ENCODE data around the gene ATG16L1. TPM values are rescaled to one million over a fixed set of nuclear protein-coding genes. Genes with fewer than 3 reads are reported as not detected.

The ATG16L1 gene
- total RNA-seq, 1 experiment from 2014 or later, result 42.0 TPM

GRCh38 chr2:233218836-233219235, 32.6 kb upstream of the ATG16L1 start:
- Histone ChIP-seq H3K9me3 (ENCODE audit: control insufficient read depth, low read depth, low read length) (no peaks in the 10 kb centered on the region), H4K20me1 (ENCODE audit: control insufficient read depth, insufficient read depth, insufficient read length) (no peaks in the 10 kb centered on the region), H3K56ac (ENCODE audit: insufficient read length, low read depth, low read length) (no peak overlapping the region), H2BK120ac (ENCODE audit: low read depth, low read length, poor library complexity, severe bottlenecking) (no peak overlapping the region), H2AK5ac (ENCODE audit: insufficient read length, low read length) (no peak overlapping the region), H2BK20ac (ENCODE audit: low read depth, low read length, poor library complexity, severe bottlenecking) (no peak overlapping the region), H3K23me2 (ENCODE audit: insufficient read length, low read depth, low read length, poor library complexity, severe bottlenecking) (no peaks in the 10 kb centered on the region), H3T11ph (ENCODE audit: low read length) (no peak overlapping the region), H4K5ac (ENCODE audit: insufficient read length, low read depth, low read length) (no peak overlapping the region), H3K23ac (ENCODE audit: insufficient read length, low read depth, low read length) (no peak overlapping the region), H3K18ac (ENCODE audit: insufficient read length, low read depth, low read length) (no peak overlapping the region), H3K79me2 (ENCODE audit: insufficient read depth, low read length) (no peaks in the 10 kb centered on the region), H3K4ac (ENCODE audit: low read depth, low read length) (no peak overlapping the region), H3K79me1 (ENCODE audit: insufficient read depth, low read depth, low read length, poor library complexity, severe bottlenecking) (no peaks in the 10 kb centered on the region), H3K4me2 (ENCODE audit: insufficient read depth, insufficient read length, low read length) (no peak overlapping the region), H4K91ac (ENCODE audit: insufficient read length, low read depth, low read length) (no peak overlapping the region), H2BK15ac (ENCODE audit: low read depth, low read length) (no peak overlapping the region), H3K14ac (ENCODE audit: insufficient read depth, low read length) (no peak overlapping the region), H2AFZ (ENCODE audit: low read length) (no peak overlapping the region), H4K8ac (replicated peaks; ENCODE audit: insufficient read length, low read depth, low read length) (no peak overlapping the region), H3K27me3 (ENCODE audit: insufficient read depth, low read length) (no peaks in the 10 kb centered on the region), H3K27ac (ENCODE audit: insufficient read length, low read depth, low read length) (no peak overlapping the region), H3K4me1 (ENCODE audit: insufficient read depth, low read length) (no peaks in the 10 kb centered on the region), H3K9ac (ENCODE audit: extremely low read depth, insufficient read length, low read length) (no peak overlapping the region), H2BK12ac (ENCODE audit: insufficient read length, low read depth, low read length) (no peak overlapping the region), H2BK5ac (ENCODE audit: insufficient read length, low read length) (no peak overlapping the region)
- Mint-ChIP-seq H3K4me1 (peaks cover 0 to 4% of the 10 kb centered on the region in 2 experiments; a peak in 2 of 4 replicates), H3K36me3 (ENCODE audit: insufficient read depth in 1 of 3, low read depth in 3 of 3) (no peaks in the 10 kb centered on the region), H3K4me3 (no peak overlapping the region), H3K27ac (no peak overlapping the region; a peak in 1 of 7 replicates), H3K9me3 (no peaks in the 10 kb centered on the region), H3K27me3 (ENCODE audit: low read depth) (peaks cover 2% of the 10 kb centered on the region; the same call in 1 of the 2 replicates)
- no peak for DNase-seq
- TF ChIP-seq CTCF (conservative IDR thresholded peaks at IDR 0.05), result no peak
- WGBS (ENCODE audit: extremely low coverage, insufficient read length, low lambda C conversion rate), result no CpG with 5 or more reads among the region's 6 CpGs

Measured in H9 (cell line).